ENCODE measurements around the gene ENPP1. TPM values are rescaled to one million over a fixed set of nuclear protein-coding genes. Genes with fewer than 3 reads are reported as not detected.
A peak's percentile ranks its signal among the peaks of the same experiment; 100 is the strongest.

The ENPP1 gene
- total RNA-seq, 1 experiment from 2014 or later: 29.7 TPM

- TF ChIP-seq, protein P1, sequence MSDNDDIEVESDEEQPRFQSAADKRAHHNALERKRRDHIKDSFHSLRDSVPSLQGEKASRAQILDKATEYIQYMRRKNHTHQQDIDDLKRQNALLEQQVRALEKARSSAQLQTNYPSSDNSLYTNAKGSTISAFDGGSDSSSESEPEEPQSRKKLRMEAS (CRISPR knock-in tag; IDR thresholded peaks at IDR 0.05): no peak
- TF ChIP-seq ATF1 (CRISPR knock-in tag; IDR thresholded peaks at IDR 0.05) (no peak), ELF4 (CRISPR knock-in tag; IDR thresholded peaks at IDR 0.05; ENCODE audit: low read depth) (no peak), SMAD4 (CRISPR knock-in tag; IDR thresholded peaks at IDR 0.05) (no peak), HMGA2 (CRISPR knock-in tag; IDR thresholded peaks at IDR 0.05) (no peak), MXD4 (CRISPR knock-in tag; IDR thresholded peaks at IDR 0.05; ENCODE audit: borderline replicate concordance) (no peak), ESRRA (CRISPR knock-in tag; IDR thresholded peaks at IDR 0.05; ENCODE audit: borderline replicate concordance) (no peak)
These were observed 26.1 kb upstream of the ENPP1 start (continued) for GRCh38 chr6:131781687-131782086.

GRCh38 chr6:131782764-131783163, 25.1 kb upstream of the ENPP1 start:
- CTCF ChIA-PET: interaction anchor here (0.6 to 1.9 kb wide), 7 partner anchors 9 to 167 kb away, joined by 3 to 9 read pairs (median 4); no protein-coding TSS in a partner anchor
- TF ChIP-seq ATF6 (CRISPR knock-in tag; IDR thresholded peaks at IDR 0.05): no peak
- POLR2A ChIA-PET: interaction anchor here (0.6 kb wide), 1 partner anchor 535 kb away, joined by 3 read pairs; no protein-coding TSS in a partner anchor
- H3K4me3 Mint-ChIP-seq: no peak overlapping the region
- ATAC-seq (peak; percentile 83), DNase-seq (ENCODE audit: low spot score) (no peak)
- peaks cover 29% of the 10 kb centered on the region for H3K27me3 Mint-ChIP-seq (ENCODE audit: low read depth)
- H3K9me3 Mint-ChIP-seq: no peaks in the 10 kb centered on the region
- peaks cover 5% of the 10 kb centered on the region for H3K4me1 Mint-ChIP-seq
- H3K27ac Mint-ChIP-seq: no peak overlapping the region
- no peaks in the 10 kb centered on the region for H3K36me3 Mint-ChIP-seq

- no peak overlapping the region for H3K27ac Mint-ChIP-seq
- no peaks in the 10 kb centered on the region for H3K36me3 Mint-ChIP-seq
- ATAC-seq (no peak), DNase-seq (ENCODE audit: low spot score) (no peak)
- peaks cover 24% of the 10 kb centered on the region for H3K27me3 Mint-ChIP-seq (ENCODE audit: low read depth)
- POLR2A ChIA-PET: no interaction called here
- H3K4me1 Mint-ChIP-seq: peaks cover 5% of the 10 kb centered on the region
- H3K9me3 Mint-ChIP-seq: no peaks in the 10 kb centered on the region
- CTCF ChIA-PET: no interaction called here
- no peak overlapping the region for H3K4me3 Mint-ChIP-seq
- TF ChIP-seq USF1 (CRISPR knock-in tag; IDR thresholded peaks at IDR 0.05) (no peak), ZNF423 (CRISPR knock-in tag; IDR thresholded peaks at IDR 0.05) (no peak), GRHL2 (CRISPR knock-in tag; IDR thresholded peaks at IDR 0.05; ENCODE audit: insufficient replicate concordance, severe bottlenecking) (no peak), IRF2 (CRISPR knock-in tag; IDR thresholded peaks at IDR 0.05; ENCODE audit: borderline replicate concordance, low read depth) (no peak), CREM (CRISPR knock-in tag; IDR thresholded peaks at IDR 0.05) (no peak), KAT7 (CRISPR knock-in tag; IDR thresholded peaks at IDR 0.05; ENCODE audit: borderline replicate concordance) (no peak), ZNF317 (CRISPR knock-in tag; IDR thresholded peaks at IDR 0.05; ENCODE audit: borderline replicate concordance, low read depth) (no peak), GTF2I (CRISPR knock-in tag; conservative IDR thresholded peaks at IDR 0.05) (no peak)
- TF ChIP-seq, protein P2, sequence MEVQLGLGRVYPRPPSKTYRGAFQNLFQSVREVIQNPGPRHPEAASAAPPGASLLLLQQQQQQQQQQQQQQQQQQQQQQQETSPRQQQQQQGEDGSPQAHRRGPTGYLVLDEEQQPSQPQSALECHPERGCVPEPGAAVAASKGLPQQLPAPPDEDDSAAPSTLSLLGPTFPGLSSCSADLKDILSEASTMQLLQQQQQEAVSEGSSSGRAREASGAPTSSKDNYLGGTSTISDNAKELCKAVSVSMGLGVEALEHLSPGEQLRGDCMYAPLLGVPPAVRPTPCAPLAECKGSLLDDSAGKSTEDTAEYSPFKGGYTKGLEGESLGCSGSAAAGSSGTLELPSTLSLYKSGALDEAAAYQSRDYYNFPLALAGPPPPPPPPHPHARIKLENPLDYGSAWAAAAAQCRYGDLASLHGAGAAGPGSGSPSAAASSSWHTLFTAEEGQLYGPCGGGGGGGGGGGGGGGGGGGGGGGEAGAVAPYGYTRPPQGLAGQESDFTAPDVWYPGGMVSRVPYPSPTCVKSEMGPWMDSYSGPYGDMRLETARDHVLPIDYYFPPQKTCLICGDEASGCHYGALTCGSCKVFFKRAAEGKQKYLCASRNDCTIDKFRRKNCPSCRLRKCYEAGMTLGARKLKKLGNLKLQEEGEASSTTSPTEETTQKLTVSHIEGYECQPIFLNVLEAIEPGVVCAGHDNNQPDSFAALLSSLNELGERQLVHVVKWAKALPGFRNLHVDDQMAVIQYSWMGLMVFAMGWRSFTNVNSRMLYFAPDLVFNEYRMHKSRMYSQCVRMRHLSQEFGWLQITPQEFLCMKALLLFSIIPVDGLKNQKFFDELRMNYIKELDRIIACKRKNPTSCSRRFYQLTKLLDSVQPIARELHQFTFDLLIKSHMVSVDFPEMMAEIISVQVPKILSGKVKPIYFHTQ (CRISPR knock-in tag; IDR thresholded peaks at IDR 0.05): no peak
- TF ChIP-seq, protein P3, sequence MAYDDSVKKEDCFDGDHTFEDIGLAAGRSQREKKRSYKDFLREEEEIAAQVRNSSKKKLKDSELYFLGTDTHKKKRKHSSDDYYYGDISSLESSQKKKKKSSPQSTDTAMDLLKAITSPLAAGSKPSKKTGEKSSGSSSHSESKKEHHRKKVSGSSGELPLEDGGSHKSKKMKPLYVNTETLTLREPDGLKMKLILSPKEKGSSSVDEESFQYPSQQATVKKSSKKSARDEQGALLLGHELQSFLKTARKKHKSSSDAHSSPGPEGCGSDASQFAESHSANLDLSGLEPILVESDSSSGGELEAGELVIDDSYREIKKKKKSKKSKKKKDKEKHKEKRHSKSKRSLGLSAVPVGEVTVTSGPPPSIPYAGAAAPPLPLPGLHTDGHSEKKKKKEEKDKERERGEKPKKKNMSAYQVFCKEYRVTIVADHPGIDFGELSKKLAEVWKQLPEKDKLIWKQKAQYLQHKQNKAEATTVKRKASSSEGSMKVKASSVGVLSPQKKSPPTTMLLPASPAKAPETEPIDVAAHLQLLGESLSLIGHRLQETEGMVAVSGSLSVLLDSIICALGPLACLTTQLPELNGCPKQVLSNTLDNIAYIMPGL (CRISPR knock-in tag; IDR thresholded peaks at IDR 0.05): no peak
- TF ChIP-seq, protein P4, sequence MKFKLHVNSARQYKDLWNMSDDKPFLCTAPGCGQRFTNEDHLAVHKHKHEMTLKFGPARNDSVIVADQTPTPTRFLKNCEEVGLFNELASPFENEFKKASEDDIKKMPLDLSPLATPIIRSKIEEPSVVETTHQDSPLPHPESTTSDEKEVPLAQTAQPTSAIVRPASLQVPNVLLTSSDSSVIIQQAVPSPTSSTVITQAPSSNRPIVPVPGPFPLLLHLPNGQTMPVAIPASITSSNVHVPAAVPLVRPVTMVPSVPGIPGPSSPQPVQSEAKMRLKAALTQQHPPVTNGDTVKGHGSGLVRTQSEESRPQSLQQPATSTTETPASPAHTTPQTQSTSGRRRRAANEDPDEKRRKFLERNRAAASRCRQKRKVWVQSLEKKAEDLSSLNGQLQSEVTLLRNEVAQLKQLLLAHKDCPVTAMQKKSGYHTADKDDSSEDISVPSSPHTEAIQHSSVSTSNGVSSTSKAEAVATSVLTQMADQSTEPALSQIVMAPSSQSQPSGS (CRISPR knock-in tag; IDR thresholded peaks at IDR 0.05; ENCODE audit: borderline replicate concordance, low read depth): no peak
- TF ChIP-seq, protein P5, sequence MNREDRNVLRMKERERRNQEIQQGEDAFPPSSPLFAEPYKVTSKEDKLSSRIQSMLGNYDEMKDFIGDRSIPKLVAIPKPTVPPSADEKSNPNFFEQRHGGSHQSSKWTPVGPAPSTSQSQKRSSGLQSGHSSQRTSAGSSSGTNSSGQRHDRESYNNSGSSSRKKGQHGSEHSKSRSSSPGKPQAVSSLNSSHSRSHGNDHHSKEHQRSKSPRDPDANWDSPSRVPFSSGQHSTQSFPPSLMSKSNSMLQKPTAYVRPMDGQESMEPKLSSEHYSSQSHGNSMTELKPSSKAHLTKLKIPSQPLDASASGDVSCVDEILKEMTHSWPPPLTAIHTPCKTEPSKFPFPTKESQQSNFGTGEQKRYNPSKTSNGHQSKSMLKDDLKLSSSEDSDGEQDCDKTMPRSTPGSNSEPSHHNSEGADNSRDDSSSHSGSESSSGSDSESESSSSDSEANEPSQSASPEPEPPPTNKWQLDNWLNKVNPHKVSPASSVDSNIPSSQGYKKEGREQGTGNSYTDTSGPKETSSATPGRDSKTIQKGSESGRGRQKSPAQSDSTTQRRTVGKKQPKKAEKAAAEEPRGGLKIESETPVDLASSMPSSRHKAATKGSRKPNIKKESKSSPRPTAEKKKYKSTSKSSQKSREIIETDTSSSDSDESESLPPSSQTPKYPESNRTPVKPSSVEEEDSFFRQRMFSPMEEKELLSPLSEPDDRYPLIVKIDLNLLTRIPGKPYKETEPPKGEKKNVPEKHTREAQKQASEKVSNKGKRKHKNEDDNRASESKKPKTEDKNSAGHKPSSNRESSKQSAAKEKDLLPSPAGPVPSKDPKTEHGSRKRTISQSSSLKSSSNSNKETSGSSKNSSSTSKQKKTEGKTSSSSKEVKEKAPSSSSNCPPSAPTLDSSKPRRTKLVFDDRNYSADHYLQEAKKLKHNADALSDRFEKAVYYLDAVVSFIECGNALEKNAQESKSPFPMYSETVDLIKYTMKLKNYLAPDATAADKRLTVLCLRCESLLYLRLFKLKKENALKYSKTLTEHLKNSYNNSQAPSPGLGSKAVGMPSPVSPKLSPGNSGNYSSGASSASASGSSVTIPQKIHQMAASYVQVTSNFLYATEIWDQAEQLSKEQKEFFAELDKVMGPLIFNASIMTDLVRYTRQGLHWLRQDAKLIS (CRISPR knock-in tag; IDR thresholded peaks at IDR 0.05; ENCODE audit: borderline replicate concordance): no peak
These were observed 23.3 kb upstream of the ENPP1 start for GRCh38 chr6:131784561-131784960.

Data from WTC11 (cell line).